Midbrain (tissue), 1 donor: Measurements from ENCODE around the gene ZCCHC2.
A peak's percentile ranks its signal among the peaks of the same experiment; 100 is the strongest.

ENCODE experiments used
- DNase-seq: peaks from one replicate; lab custom pipeline; 2025; lab: John Stamatoyannopoulos, UW

The ZCCHC2 gene

GRCh38 chr18:62510789-62511188 lies 12.0 kb upstream of the ZCCHC2 start:
- DNase-seq, result no peak

GRCh38 chr18:62512532-62512931 lies 10.3 kb upstream of the ZCCHC2 start:
- no peak for DNase-seq

GRCh38 chr18:62512996-62513395 lies 9.8 kb upstream of the ZCCHC2 start:
- no peak for DNase-seq

GRCh38 chr18:62514570-62514969 lies 8.3 kb upstream of the ZCCHC2 start:
- no peak for DNase-seq

- DNase-seq, result no peak
Observed at GRCh38 chr18:62516242-62516641, 6.6 kb upstream of the ZCCHC2 start.

- no peak for DNase-seq
Observed at GRCh38 chr18:62518460-62519375, 4.1 kb upstream of the ZCCHC2 start.

GRCh38 chr18:62519684-62520083 lies 3.1 kb upstream of the ZCCHC2 start:
- DNase-seq, result no peak

- DNase-seq, result no peak
Observed at GRCh38 chr18:62521082-62521481, 1.7 kb upstream of the ZCCHC2 start.

GRCh38 chr18:62521593-62521992 lies 1.2 kb upstream of the ZCCHC2 start:
- no peak for DNase-seq

GRCh38 chr18:62522178-62522503 lies 684 bp upstream of the ZCCHC2 start:
- DNase-seq, result no peak

GRCh38 chr18:62523255-62523588 lies 397 bp downstream of the ZCCHC2 start:
- no peak for DNase-seq

GRCh38 chr18:62523631-62524439 lies 1.0 kb downstream of the ZCCHC2 start:
- DNase-seq, result no peak

GRCh38 chr18:62524440-62525200 lies 1.8 kb downstream of the ZCCHC2 start:
- DNase-seq, result peak; percentile 58

GRCh38 chr18:62525608-62526007 lies 2.8 kb downstream of the ZCCHC2 start:
- DNase-seq, result peak; percentile 28

GRCh38 chr18:62526098-62527025 lies 3.5 kb downstream of the ZCCHC2 start:
- DNase-seq, result peak; percentile 77

GRCh38 chr18:62529597-62529996 lies 6.8 kb downstream of the ZCCHC2 start:
- DNase-seq, result no peak

GRCh38 chr18:62531078-62531477 lies 8.3 kb downstream of the ZCCHC2 start:
- DNase-seq, result no peak

GRCh38 chr18:62531931-62532330 lies 9.1 kb downstream of the ZCCHC2 start:
- no peak for DNase-seq

- no peak for DNase-seq
Observed at GRCh38 chr18:62536005-62536404, 13.2 kb downstream of the ZCCHC2 start.

- DNase-seq, result no peak
Observed at GRCh38 chr18:62537042-62537894, 14.4 kb downstream of the ZCCHC2 start.
